GM21529 (cell line): ENCODE measurements around the gene NKIRAS2.
"Not testable (repeated sequence)": the region's sequence is repeated elsewhere in the genome, so short reads cannot be mapped to it uniquely, and the experiment has no call there.

Experiments used
- ATAC-seq: cut with Tn5 transposase; IDR thresholded peaks from one replicate; pipeline ENCODE4 v1.9.1; 2021; ENCODE audit not compliant: unreplicated experiment

NKIRAS2 gene

DNA sequence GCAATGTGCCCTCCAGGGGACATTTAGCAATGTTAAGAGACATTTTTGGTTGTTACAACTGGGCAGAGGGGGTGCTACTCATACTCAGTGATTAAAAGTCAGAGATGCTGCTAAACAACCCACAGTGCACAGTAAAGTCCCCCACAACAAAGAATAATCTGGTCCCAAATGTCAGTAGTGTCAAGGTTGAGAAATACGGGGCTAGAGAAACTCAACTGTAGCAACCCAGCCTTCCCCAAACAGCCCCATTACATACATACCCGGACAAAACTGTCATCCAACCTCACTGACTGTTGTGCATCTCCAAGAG lies 23.1 kb upstream of the NKIRAS2 start:
- ATAC-seq = no peak

DNA sequence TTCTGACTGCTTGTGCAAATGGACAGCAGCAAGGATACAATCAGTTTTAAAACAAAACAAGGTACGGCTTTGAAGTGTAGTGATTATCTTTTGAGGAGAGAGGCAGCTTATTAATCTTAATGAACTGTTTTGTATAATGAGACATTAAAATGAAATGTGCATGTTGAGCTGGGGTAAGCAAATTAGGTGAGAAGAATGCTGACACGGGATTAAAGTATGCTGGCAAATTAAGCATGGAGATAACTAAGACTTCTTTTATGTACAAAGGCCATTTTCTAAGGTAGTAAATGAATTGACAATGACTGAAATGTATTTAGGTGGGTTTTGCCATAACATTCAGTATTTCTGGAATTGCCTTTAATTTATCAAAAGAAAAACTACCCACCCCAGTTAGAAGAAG lies 21.4 kb upstream of the NKIRAS2 start:
- no peak for ATAC-seq

DNA sequence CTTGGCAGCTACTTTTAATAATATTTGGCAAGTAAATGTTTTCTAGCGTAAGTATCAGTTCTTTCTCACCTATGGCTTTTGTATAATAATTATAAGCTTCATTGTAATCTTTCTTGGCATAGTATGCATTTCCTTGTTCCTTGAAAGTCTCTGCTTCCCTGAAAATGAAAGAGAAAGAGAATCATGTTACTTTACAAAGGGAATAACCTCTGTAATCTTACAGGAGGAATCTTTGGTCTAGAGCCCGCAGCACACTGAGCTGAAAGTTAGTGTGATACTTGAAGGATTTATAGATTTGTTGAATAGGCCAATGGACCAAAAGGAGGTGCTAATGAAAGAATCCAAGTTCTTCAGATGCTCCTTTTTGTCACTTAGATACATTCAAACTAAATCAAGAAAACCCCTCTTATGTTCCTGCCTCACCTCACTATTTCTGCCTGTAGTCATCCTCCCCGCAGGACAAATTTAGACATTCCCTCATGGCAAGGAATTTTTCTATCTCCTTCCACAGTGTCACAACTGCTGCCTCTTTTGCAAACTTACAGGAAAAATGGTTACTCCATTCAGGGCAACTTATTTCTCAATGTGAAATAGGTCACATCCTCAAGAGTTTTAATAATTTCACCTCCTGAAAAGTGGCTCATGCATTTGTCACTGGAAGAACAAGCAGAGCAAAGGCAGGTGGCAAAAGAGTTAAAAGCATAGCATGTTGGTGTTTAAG lies 19.3 kb upstream of the NKIRAS2 start:
- no peak for ATAC-seq

DNA sequence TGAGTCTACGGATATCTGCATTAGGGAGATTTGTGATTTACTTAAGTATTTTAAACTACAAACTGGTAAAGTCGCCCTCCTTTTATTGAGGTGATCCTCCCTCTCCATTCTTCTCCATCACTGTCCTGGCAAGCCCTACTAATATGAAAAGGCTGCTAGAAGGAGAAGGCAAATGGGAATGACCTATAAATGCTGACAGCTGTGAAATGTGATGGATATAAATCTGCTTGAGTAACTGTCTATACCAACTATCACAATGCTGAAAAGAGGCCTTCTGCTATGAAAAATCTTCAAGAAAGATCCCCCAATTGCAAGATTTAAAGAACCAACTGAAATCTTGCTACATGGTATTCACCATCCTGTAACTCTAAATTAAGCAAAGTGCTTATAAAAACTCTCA lies 18.2 kb upstream of the NKIRAS2 start:
- no peak for ATAC-seq

DNA sequence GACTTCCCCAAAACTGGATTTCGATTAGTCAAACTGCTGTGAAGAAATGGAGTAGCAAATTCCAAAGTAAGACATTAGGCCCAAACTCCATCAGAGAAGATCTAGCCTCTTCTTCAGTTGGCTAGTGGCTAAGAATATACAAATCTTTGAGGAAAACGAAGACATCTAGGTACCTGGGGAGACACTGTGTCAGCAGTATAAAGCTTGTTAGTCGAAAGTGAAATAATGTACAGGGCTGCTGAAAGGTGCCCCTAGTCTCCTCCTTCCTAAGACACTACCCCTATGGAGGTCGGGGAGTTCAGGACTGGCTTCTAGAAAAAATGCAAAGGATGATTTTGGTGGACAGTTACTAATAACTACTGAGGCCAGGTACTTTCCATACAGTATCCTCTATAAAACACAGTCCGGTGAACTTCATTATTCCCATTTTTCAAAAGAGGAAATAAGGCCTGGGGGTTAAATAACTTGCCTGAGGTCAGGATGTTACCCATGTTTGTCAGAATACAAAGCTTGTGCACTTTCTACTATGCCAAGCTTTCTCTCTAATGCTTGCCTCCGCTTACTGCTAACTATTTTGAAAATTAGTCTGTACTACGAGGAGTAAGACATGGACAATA lies 17.6 kb upstream of the NKIRAS2 start:
- ATAC-seq = no peak

DNA sequence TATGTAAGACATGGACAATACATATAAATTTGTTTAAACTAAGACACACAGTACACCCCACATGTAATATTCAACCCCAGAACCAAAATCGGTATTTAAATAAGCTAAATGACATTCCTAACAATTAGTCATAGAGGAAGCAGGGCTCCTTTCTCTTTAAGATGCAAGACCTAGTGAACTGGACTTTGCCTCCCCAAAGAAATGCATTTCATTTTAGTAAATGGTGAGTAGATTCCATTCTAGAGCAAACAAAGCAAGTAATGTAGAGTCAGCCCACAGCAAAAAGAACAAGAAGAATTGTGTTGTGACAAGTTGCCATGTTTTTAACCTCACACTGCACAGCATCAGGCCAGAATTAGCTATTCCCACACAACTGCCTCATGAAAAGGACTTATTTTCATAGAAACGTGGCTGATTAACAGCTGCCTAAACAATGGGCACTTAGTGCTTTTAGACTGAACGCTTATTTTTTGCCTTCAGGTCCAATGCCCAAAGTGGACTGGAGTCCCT lies 17.0 kb upstream of the NKIRAS2 start:
- no peak for ATAC-seq

DNA sequence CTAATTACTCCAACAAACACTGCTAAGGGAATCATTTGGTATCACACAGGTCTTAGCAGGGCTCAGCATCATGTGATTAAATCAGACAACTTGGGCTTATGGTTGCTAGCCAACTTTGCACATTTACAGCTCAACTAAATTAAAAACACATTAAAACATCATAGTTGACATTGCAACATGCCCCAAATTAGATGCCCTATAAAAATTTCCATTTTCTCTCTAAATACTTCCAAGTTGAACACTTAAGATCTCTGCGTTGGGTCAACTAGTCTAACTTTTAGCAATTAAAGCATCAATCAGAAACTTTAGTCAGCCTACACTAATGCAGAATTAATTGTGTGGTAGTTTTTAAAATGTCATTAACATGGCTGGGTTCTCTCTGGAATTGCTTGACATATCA lies 14.7 kb upstream of the NKIRAS2 start:
- ATAC-seq = no peak

DNA sequence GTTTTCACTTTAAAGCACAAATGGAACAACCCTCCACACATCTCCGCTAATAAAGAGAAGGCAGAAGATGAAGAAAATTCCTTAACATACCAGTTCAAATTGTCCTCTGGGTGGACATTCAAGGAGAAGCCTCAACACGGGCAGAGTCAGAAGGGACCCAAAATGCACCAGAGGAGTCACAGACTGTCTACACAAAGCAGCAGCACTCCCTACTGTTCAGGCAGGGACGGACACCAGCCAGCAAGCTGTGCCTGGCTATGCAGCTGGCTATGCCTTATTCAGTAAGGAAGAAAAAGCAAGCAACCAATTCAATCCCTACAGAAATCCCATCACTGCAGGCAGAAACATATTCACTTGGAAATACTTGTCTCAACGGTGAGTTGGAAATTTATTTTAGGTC lies 10.7 kb upstream of the NKIRAS2 start:
- ATAC-seq = no peak

DNA sequence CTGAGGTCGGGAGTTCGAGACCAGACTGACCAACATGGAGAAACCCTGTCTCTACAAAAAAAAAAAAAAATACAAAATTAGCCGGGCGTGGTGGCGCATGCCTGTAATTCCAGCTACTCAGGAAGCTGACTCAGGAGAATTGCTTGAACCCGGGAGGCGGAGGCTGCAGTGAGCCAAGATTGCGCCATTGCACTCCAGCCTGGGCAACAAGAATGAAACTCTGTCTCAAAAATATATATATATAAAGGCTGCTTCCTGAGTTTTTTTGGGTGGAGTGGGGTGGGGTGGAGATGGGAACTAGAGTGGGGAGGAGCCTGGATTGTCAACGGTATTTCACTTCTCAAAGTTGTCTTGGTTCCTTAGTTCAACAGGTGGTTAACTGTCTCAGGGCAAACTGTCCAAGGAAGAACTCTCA lies 9.6 kb upstream of the NKIRAS2 start:
- ATAC-seq = not testable (repeated sequence)

DNA sequence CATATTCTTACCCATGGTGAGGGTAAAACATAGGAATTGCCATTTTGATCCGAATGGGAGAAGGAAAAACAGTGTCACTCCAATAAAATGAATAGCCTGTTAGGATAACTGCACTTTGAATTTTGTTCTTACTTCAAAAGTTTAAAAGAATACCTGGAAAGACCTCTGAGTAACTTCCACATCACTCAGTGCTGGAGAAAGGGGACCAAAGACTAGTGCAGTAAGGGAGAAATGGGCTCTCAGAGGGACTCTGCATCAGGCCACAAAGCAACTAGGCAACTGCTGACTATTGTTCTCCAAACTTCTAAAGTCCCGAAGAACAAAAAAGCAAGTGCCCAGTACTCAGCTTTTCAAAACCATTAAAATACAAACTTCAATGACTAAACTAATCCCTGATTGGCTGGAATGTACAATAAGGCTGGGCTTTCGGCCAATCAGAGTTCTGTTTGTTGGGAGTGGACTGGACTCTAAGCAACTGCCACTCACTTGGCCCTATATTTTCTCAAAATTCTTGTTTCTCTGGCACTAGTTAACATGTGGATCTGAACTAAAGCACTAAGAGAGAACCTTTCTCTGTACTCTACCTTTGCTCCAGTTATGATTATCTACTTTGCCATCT lies 8.9 kb upstream of the NKIRAS2 start:
- no peak for ATAC-seq

DNA sequence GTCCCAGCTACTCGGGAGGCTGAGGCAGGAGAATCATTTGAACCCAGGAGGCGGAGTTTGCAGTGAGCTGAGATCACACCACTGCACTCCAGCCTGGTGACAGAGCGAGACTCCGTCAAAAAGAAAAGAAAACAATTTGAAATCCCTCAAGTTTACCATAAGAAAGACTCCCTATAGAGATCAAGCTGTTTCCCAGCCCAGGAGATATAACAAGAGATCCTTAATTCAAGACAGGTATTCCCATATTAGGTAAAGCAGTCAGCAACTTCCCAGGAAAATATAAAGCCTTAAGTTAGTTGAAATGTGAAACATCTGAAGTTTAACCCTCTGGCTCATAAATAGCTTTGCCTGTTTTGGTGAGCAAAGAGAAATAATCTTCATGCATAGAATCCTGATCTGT lies 7.5 kb upstream of the NKIRAS2 start:
- not testable (repeated sequence) for ATAC-seq

DNA sequence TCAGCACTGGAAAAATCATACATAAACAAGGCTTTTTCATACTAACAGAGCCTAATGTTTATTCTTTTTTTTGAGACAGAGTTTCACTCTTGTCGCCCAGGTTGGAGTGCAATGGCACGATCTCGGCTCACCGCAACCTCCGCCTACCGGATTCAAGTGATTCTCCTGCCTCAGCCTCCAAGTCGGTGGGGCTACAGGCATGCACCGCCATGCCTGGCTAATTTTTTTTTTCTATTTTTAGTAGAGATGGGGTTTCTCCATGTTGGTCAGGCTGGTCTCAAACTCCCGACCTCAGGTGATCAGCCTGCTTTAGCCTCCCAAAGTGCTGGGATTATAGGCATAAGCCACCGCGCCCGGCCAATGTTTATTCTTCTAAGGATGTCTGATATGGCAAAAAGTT lies 6.2 kb upstream of the NKIRAS2 start:
- not testable (repeated sequence) for ATAC-seq

DNA sequence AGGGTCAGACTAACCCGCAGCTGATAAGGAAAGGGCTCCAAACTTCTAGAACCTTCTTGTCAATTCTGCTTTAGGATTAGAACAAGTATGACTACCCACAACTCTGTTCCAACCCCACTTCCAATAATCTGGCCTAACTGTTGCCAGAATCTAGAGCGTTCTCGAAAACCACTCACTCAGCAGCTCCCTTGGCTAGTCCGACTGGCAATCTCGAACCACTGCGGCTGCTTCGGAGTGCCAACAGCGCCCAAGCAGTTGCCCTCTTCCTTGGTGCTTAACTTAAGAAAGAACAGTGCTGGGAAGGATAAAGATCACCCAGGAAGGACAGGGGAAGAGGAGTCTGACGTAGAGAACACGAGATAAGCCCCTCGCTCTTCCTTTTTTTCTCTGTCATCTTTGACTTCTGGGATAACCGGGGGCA lies 3.5 kb upstream of the NKIRAS2 start:
- no peak for ATAC-seq

DNA sequence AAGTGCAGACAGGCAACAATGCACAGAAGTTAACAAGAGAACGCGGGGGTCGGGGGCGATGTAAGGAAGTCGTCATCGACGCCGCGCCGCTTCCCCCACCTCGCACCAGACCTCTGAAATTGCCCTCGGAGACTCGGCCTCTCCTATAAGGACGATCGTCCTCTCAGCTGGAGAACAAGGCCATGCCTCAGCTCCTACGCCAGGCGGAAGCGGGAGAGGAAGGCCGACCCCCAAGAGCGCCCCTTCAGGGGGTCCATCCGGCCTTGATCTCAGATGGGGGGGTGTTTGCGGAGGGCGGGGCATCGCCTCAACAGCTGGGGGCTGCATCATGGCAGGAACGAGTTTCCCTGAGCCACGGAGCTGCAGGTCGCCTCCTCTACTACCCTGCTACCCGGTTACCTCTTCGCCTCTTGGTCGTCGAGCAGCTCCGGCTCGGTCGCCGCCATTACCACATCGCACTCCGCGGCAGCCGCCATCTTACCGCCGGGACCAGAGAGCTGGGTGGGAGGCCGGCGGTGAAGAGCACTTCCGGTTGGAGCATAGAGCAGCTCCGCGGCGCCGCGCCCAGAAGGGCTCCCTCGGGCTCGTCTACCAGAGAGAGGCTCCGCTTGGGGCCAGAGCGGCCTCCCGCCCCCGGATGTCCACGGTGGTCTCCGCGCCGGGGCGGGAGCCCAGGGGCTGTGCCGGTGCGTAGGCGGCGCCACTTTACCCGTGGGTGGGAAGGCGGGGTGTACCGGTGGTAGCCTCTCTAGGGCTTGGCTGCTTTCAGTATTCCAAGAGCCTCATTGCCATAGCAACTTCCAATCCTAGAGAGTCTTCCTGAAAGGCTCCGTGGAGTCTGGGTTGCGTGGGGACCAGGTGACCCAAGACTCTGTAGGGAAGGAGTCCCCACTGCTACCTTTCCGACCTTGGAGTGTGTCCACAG lies 2.7 kb upstream of the NKIRAS2 start, which contains the start of gene DNAJC7:
Gene DNAJC7, minus strand, starts transcription at position 499 of the 925 bp plus-strand sequence. Its CDS starts 23 bp downstream, at position 476.
- peak; percentile 80 for ATAC-seq

DNA sequence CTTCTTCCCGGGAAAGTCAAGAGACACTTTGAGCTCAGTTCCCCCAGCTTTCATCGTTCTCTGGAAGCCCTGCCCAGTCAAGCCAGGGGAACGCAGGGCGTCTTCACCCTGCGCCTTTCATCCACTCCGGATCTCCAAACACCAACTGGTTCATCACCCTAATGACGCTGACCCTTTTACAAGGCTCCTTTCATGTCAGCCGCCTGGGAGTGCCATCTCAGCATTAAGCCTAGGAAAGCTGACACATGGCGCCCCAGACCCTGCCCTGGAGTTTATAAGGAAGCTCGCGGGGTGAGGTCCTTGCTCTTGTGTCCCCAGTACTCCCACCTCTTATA lies 2.1 kb upstream of the NKIRAS2 start:
- ATAC-seq = peak; percentile 11

DNA sequence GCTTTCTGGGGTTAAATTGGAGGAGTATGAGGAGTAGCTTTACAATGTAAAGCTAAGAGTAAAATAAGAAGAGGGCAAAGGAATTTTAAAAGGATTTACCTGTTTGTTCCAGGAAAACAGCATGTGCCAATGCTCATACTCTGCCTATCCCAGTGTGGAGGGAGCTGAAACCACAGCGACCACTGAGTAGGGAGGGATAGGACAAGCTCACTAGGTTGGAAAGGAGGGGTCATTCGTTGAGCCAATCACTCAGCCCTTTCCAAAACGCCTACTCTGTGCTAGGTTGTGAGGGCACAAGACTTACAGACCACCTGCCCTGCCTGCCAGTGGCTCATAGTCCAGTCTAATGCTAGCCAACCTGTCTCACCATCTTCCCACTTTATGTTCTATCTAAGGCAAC lies 1.6 kb upstream of the NKIRAS2 start:
- no peak for ATAC-seq

DNA sequence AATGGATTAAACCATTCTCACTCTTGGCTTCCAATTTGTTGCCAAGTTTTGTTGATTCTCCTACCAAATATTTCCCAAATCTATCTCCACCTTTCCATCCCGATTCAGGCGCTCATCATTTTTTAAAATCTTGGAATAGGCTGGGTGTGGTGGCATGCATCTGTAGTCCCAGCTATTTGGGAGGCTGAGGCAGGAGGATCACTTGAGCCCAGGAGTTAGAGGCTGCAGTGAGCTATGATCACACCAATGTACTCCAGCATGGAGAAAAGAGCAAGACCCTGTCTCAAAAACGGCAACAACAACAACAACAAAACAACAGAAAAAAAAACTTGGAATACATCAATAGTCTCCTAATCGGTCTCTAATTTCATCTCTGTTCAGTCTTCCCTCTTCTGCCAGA lies 902 bp upstream of the NKIRAS2 start:
- ATAC-seq = no peak

DNA sequence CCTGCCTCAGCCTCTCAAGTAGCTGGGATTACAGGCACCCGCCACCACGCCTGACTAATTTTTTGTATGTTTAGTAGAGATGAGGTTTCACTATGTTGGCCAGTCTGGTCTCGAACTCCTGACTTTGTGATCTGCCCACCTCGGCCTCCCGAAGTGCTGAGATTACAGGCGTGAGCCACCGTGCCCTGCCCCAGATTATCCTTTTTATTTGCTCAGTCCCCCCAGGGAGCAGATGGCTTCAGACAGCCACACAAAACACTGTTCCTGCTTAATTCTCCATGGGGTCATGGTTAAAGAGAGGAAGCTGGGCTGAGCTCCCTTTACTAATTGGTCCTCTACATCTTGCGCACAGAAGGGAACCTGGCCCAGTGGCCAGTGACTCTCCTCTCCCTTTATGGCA lies 955 bp downstream of the NKIRAS2 start:
- not testable (repeated sequence) for ATAC-seq

DNA sequence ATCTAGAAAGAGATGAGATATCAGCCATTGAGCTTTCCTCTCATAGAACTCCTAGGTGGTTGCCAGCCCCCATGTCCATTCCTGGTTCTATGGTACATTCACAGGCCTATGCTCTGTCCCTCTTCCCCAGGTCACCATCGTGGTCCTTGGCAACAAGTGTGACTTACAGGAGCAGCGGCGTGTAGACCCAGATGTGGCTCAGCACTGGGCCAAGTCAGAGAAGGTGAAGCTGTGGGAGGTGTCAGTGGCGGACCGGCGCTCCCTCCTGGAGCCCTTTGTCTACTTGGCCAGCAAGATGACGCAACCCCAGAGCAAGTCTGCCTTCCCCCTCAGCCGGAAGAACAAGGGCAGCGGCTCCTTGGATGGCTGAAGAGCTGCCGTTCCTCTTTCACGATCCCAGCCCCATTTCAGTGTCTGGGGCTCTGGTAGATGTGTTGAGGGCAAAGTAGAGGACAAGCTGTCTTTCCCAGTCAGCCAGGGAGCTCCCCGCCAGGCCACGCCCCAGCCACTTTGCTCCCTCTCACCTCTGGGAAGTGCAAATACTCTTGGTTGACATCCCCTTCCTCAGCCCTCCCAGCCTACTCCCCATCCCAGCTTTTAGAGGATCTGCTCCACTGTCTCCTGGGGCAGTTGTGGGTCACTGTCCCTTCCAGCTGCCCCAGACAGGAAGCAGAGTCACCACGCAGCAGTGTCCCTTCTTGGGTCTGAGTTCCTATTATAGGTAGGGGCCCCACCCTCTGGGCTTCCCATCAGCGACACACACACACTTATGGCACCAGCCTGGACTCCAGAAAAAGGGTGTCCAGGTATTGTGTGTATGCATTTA lies 3.8 kb downstream of the NKIRAS2 start:
- no peak for ATAC-seq

DNA sequence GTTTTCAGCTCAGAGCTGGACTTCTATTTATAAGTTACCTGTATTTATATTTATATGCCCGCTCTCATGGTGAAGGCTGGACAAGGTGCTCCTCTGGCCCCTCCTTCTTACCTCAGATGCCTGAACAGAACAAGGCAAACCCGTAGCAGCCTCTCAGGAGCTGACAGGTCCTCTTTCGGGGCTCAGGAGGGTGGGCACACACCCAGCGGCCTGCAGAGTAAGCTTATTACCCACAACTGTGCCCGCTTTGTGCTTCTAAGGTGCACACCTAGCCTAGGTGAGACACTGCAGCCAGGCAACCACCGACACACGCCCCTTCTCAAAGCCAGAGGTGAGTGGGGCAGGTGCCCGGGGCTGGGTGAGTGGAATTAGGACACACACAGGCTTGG lies 5.3 kb downstream of the NKIRAS2 start:
- no peak for ATAC-seq
